ENCODE measurements around the gene QSOX2.

The QSOX2 gene

GRCh38 chr9:136173648-136174290, 71.8 kb downstream of the QSOX2 start:
- Histone ChIP-seq H4K20me1 (ENCODE audit: insufficient read depth, low read length) (no peaks in the 10 kb centered on the region), H3K4me2 (ENCODE audit: low read depth, low read length) (no peak overlapping the region), H3K79me2 (ENCODE audit: low read length) (no peaks in the 10 kb centered on the region), H3K9me2 (replicated peaks; ENCODE audit: insufficient read depth, low read length) (no peaks in the 10 kb centered on the region), H3F3A (ENCODE audit: insufficient read depth, low read length) (no peaks in the 10 kb centered on the region), H3K9ac (ENCODE audit: low read length) (no peak overlapping the region), H3K36me3 (replicated peaks; ENCODE audit: insufficient read depth, low read length) (no peaks in the 10 kb centered on the region), H3K4me3 (ENCODE audit: low read length) (no peak overlapping the region), H3K4me1 (ENCODE audit: low read length) (no peaks in the 10 kb centered on the region), H3K9me3 (replicated peaks; ENCODE audit: insufficient read depth, low read length) (no peaks in the 10 kb centered on the region), H2AFZ (ENCODE audit: low read length) (no peak overlapping the region), H3K27me3 (replicated peaks; ENCODE audit: insufficient read depth, low read length) (peaks cover 86% of the 10 kb centered on the region), H3K27ac (ENCODE audit: low read length) (no peak overlapping the region)
- no peak for DNase-seq
- TF ChIP-seq EZH2 (optimal IDR thresholded peaks at IDR 0.05; ENCODE audit: low read depth, low read length) (no peak), CTCF (IDR thresholded peaks at IDR 0.05; ENCODE audit: low read length) (no peak), EZH2phosphoT487 (IDR thresholded peaks at IDR 0.05; ENCODE audit: low read length) (no peak)

- H4K20me1 ChIP-seq (ENCODE audit: insufficient read depth, low read length): no peaks in the 10 kb centered on the region
- no peaks in the 10 kb centered on the region for H3K36me3 ChIP-seq (replicated peaks; ENCODE audit: insufficient read depth, low read length)
- no peak overlapping the region for H2AFZ ChIP-seq (ENCODE audit: low read length)
- H3K4me3 ChIP-seq (ENCODE audit: low read length): no peak overlapping the region
- DNase-seq: no peak
- H3K27me3 ChIP-seq (replicated peaks; ENCODE audit: insufficient read depth, low read length): peaks cover 84% of the 10 kb centered on the region
- no peaks in the 10 kb centered on the region for H3K9me2 ChIP-seq (replicated peaks; ENCODE audit: insufficient read depth, low read length)
- no peaks in the 10 kb centered on the region for H3F3A ChIP-seq (ENCODE audit: insufficient read depth, low read length)
- no peak for TF ChIP-seq EZH2 (optimal IDR thresholded peaks at IDR 0.05; ENCODE audit: low read depth, low read length)
- TF ChIP-seq CTCF (IDR thresholded peaks at IDR 0.05; ENCODE audit: low read length): no peak
- no peak for TF ChIP-seq EZH2phosphoT487 (IDR thresholded peaks at IDR 0.05; ENCODE audit: low read length)
- H3K9me3 ChIP-seq (replicated peaks; ENCODE audit: insufficient read depth, low read length): no peaks in the 10 kb centered on the region
- no peaks in the 10 kb centered on the region for H3K79me2 ChIP-seq (ENCODE audit: low read length)
- H3K9ac ChIP-seq (ENCODE audit: low read length): no peak overlapping the region
- no peak overlapping the region for H3K27ac ChIP-seq (ENCODE audit: low read length)
- no peaks in the 10 kb centered on the region for H3K4me1 ChIP-seq (ENCODE audit: low read length)
- H3K4me2 ChIP-seq (ENCODE audit: low read depth, low read length): no peak overlapping the region
Measured at GRCh38 chr9:136172412-136173079, 73.1 kb downstream of the QSOX2 start.

GRCh38 chr9:136171801-136172411, 73.7 kb downstream of the QSOX2 start:
- H3K27me3 ChIP-seq (replicated peaks; ENCODE audit: insufficient read depth, low read length): peaks cover 82% of the 10 kb centered on the region
- no peak overlapping the region for H3K27ac ChIP-seq (ENCODE audit: low read length)
- H4K20me1 ChIP-seq (ENCODE audit: insufficient read depth, low read length): no peaks in the 10 kb centered on the region
- no peak overlapping the region for H3K4me3 ChIP-seq (ENCODE audit: low read length)
- H2AFZ ChIP-seq (ENCODE audit: low read length): no peak overlapping the region
- no peaks in the 10 kb centered on the region for H3F3A ChIP-seq (ENCODE audit: insufficient read depth, low read length)
- DNase-seq: no peak
- H3K9me3 ChIP-seq (replicated peaks; ENCODE audit: insufficient read depth, low read length): no peaks in the 10 kb centered on the region
- H3K36me3 ChIP-seq (replicated peaks; ENCODE audit: insufficient read depth, low read length): no peaks in the 10 kb centered on the region
- H3K4me2 ChIP-seq (ENCODE audit: low read depth, low read length): no peak overlapping the region
- no peak overlapping the region for H3K9ac ChIP-seq (ENCODE audit: low read length)
- no peaks in the 10 kb centered on the region for H3K79me2 ChIP-seq (ENCODE audit: low read length)
- H3K9me2 ChIP-seq (replicated peaks; ENCODE audit: insufficient read depth, low read length): no peaks in the 10 kb centered on the region
- TF ChIP-seq CTCF (IDR thresholded peaks at IDR 0.05; ENCODE audit: low read length) (no peak), EZH2phosphoT487 (IDR thresholded peaks at IDR 0.05; ENCODE audit: low read length) (no peak), EZH2 (optimal IDR thresholded peaks at IDR 0.05; ENCODE audit: low read depth, low read length) (no peak)
- no peaks in the 10 kb centered on the region for H3K4me1 ChIP-seq (ENCODE audit: low read length)
